Measurements from ENCODE around the gene CNNM3.

DNA sequence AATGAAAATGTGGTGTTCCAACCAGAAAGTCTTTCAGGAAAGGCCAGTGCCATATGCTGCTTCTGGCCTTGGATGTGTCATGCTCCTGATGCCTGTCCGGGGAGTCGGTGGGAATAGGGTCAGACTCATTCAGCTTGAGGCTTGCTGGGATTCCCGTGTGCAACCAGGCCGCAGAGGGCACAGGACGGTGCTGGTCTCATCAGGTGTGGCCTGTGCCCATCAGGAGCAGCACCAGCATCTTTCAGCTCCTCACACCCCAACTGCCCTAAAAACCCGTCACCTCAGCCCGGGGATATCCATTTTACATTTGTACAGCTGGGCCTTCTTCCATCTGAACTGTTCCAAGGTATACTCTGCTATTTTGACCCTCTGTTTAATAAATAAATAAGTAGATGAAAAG lies 13.3 kb upstream of the CNNM3 start:
- TF ChIP-seq, protein P1, sequence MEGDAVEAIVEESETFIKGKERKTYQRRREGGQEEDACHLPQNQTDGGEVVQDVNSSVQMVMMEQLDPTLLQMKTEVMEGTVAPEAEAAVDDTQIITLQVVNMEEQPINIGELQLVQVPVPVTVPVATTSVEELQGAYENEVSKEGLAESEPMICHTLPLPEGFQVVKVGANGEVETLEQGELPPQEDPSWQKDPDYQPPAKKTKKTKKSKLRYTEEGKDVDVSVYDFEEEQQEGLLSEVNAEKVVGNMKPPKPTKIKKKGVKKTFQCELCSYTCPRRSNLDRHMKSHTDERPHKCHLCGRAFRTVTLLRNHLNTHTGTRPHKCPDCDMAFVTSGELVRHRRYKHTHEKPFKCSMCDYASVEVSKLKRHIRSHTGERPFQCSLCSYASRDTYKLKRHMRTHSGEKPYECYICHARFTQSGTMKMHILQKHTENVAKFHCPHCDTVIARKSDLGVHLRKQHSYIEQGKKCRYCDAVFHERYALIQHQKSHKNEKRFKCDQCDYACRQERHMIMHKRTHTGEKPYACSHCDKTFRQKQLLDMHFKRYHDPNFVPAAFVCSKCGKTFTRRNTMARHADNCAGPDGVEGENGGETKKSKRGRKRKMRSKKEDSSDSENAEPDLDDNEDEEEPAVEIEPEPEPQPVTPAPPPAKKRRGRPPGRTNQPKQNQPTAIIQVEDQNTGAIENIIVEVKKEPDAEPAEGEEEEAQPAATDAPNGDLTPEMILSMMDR (IDR thresholded peaks at IDR 0.05; ENCODE audit: low read depth, low read length) = no peak
- no peak for TF ChIP-seq EZH2phosphoT487 (IDR thresholded peaks at IDR 0.05; ENCODE audit: low read depth)
